ELR (cell line): ENCODE results near the gene EXOC3L1.

Experiments used
- DNase-seq: peaks from one replicate; pipeline ENCODE4 v3.0.0-alpha.2; 2015; ENCODE audit warnings: low read depth

EXOC3L1 gene

GRCh38 chr16:67198238-67198734 lies 8.3 kb upstream of the EXOC3L1 start:
- peak; percentile 46 for DNase-seq

GRCh38 chr16:67197704-67198103 lies 7.8 kb upstream of the EXOC3L1 start:
- DNase-seq = no peak

DNA sequence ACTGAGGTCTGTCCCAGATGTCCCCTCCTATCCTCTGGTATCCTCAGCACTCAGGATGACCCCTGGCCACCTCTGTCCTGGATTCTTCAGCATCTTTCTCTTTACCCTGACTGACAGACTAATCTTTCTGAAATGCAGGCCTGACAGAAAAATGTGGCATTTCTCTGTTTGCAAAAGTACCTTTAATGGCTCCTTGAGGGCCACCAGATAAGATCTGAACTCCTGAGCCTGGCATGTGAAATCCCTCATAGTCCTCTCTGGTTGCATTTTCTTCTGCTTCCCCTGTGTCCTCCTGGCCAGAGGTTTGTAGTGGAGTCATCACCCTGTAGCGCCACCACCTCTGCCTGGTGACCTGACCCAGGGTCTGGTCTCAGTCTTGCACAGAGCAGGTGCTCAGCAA lies 6.9 kb upstream of the EXOC3L1 start:
- DNase-seq = no peak

GRCh38 chr16:67195676-67196075 lies 5.7 kb upstream of the EXOC3L1 start:
- DNase-seq = no peak

DNA sequence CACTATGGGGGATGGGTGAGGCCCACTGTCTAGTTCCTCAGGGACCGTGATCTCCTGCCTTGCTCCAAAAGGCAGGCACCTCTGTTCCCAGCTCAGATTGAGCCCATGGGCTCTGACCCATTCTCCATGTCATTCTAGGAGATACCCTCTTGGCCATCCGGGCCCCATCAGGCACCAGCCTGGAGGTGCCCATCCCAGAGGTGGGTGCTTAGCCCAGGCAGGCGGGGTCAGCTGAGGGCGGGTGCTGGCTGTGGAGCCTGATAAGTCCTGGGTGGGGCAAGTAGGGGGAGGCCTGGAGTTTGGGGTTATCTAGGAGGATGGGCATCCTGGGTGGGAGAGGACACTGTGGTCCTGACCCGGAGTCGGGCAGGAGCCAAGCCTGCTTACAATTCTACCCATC lies 4.3 kb upstream of the EXOC3L1 start:
- no peak for DNase-seq

DNA sequence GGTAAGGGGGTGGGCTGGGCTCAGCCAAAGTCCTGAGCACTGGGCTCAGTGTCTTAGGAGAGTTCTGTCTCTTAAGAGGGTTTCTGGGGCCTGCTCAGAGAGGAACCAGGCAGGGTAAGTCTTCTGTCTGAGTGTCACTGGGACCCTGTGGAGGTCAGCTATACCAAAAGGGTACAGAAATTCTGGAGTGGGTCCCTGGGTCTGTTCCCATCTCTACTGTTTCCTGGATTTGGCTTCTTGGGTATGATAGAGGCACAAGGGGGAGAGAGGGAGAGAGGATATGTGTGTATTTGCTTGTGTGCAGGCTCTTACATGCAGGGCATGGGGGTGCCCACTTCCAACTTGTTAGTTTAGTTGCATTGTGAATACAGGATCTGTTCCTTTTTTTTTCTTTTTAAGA lies 3.6 kb upstream of the EXOC3L1 start:
- no peak for DNase-seq

DNA sequence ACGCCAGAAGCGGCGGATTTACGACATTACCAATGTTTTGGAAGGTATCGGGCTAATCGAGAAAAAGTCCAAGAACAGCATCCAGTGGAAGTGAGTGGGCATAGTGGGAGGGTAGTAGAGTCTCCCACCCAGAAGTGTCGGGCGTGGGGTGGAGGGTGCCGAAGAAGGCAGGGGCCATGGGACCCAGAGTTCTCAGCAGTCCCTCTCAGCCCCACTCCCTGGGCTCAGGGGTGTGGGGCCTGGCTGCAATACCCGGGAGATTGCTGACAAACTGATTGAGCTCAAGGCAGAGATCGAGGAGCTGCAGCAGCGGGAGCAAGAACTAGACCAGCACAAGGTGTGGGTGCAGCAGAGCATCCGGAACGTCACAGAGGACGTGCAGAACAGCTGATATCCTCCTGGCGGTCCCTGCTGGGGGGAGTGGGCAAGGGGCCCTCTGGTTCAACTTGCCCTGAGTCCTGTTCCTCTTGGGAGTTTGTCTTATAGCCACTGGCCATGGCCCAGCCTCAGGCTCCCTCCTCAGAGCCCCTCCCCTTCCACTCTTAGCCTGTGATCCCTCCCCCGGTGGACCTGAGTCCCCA lies 2.9 kb upstream of the EXOC3L1 start:
- DNase-seq = no peak

- DNase-seq = peak; percentile 96
These were observed 2.2 kb upstream of the EXOC3L1 start, which contains the start of gene E2F4 for GRCh38 chr16:67191995-67192681. E2F4 (plus strand) TSS chr16:67192155; CDS start chr16:67192228, 73 bp downstream.

DNA sequence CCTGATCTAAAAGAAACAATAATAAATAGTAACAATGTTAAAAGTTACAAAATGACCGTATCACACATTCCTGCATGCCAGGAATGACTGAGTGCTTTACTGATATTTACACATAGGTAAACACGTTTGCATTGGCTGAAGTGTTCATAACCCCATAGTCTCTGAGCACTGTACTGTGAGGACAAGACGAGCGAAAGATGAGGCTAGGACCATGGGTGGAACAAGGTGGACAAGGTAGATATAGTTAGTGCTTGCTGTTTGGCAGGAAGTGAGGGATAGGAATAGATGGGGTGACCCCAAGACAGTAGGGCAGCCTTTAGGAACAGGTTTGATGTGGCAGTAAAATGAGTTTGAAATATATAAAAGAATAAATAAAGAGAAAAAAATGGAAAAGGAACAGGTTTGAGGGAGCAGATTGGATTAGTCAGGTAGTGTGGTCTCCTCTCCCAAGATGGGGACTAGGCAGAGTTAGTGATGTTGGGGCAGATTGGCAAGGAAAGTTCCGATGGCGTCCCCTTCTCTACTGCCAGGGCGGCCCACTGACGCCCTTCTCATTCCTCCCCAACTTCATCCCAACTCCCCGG lies 1.6 kb upstream of the EXOC3L1 start:
- DNase-seq = no peak

DNA sequence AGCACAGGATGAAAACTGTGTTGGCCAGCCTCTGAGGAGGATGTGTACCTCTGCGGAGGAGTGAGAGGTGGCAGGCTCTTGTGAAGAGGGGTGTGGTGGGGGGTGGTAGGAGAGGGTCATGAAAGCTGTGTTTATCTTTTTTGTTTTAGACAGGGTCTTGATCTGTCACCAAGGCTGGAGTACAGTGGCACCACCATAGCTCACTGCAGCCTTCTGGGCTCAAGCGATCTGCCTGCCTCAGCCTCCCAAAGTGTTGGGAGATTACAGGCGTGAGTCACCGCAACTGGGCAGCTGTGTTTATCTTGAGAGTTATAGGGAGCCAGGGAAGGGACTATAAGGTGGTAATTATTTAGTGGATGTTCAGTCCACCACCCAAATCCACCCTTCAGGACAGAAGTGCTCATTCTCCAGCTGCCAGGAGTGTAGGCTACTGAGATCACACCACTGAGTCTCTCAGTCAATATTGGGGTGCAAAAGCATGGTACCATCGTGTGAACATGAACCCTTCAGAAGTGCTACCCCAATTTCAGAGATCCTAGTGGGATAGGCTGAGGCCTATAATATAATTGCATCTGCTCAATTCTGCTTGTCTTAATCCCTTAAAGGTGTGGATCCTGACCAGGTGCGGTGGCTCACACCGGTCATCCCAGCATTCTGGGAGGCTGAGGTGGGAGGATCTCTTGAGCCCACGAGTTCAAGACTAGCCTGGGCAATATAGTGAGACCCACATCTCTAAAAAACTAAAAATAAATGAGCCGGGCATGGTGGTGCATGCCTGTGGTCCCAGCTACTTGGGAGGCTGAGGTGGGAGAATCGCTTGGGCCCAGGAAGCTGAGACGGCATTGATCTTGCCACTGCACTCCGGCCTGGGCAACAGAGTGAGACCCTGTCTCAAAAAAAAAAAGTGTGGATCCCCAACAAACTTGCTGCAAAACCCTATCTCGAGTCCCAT lies 788 bp upstream of the EXOC3L1 start:
- peak; percentile 59 for DNase-seq

GRCh38 chr16:67188798-67189197 lies 1.1 kb downstream of the EXOC3L1 start:
- no peak for DNase-seq

DNA sequence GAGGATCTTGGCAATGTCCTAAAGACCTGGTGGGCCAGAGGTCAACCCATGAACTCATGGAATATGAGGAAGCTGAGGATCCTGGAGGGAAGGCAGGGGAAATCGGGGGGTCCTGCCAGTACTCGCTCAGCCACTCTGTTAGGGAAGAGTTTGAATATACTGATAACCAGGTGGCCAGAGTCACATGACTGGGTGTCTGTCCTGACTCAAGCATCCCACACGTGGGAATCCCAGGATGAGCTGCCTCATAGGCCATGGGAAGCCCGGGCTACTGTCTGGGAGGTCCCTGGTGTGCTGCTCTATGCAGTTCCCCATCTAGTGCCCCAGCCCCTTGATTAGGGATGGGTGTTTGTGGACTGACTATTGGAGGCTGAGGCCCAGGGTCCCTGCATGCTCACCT lies 1.6 kb downstream of the EXOC3L1 start:
- no peak for DNase-seq

- no peak for DNase-seq
These were observed 2.6 kb downstream of the EXOC3L1 start for GRCh38 chr16:67187175-67187890.

DNA sequence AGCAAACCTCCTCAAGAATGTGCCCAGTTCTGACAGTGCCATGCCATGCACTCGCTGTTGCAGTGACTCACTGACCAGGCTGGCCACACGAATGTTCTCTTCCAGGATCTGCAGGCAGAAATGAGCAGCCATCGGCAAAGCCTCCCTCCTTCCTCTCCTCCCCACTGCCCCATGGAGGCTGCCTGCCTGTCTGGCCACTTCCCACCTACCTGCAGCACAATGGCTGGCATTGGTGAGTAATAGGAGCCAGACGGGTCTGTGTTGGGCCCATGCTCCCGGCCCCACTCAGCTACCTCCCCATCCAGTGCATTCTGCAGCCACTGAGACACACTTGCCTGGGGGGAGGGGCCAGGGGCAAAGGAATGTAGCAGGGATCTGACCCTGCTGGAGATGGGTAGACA lies 3.4 kb downstream of the EXOC3L1 start:
- peak; percentile 64 for DNase-seq

GRCh38 chr16:67185651-67186134 lies 4.2 kb downstream of the EXOC3L1 start:
- DNase-seq = no peak

- peak; percentile 96 for DNase-seq
These were observed 4.8 kb downstream of the EXOC3L1 start for GRCh38 chr16:67184995-67185650.

DNA sequence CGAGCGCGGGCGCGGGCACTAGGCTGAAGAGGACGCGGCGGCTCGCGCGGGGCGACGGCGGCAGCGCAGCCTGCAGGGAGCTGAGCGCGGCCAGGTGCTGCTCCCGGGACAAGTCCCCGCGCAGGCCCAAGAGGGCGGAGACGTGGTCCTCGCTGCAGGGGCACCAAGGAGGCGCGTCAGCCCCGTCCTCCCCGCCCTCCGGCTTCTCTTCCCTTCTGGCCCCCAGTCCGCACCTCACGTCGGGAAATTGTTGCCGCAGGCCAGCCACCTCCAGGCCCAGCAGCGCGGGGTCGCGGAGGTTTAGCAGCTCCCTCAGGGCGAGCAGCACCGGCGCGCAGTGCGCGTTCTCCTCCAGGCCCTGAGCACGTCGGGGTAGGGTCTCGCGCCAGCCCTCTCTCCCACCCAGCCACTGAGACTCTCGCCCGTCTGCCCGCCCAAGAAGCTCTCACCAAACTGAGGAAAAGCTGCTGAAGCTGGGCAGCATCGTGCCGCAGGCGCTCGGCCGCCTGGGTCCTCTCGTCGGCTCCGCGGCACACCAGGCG lies 5.4 kb downstream of the EXOC3L1 start:
- DNase-seq = peak; percentile 30

DNA sequence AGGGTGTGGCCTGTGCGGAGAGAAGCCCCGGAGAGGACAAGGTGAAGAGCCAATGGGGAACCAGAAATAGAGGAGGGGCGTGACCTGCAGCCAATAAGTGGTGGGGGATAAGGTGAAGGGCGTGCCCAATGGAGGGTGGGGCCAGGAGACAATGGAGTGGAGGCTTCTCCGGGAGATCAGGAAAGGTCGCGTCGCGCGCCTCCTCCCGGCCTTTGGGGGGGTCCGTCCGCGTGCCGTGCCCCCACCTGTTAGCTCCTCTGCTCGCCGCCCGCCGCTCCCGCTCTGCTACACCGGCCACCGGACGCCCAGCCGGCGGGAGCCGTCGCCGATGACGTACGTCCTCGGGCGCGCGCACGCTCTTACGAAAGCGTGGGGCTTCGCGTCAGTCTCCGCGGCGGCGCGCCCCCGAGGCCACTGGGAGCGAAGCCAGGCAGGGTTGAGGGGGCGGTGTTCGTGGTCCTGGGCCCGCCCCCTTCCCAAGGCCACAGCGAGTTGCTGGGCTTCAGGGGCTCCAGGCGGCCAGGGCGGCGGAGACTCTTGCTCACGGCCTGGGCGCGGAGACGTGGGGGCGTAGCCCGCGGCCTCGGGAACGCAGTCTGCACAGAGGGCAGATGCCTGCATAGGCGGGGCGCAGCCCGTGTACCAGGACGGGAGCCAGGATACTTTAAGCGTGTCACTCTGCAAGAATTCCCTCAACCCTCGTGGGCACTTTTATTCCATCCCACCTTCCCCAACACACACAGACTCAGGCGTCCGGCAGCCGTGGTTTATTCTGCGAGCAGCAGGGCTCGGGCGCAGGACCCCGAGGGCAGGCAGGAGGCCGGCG lies 6.1 kb downstream of the EXOC3L1 start, which contains the start of gene MATCAP1:
MATCAP1 (minus strand) TSS at position 337 of the 826 bp plus-strand sequence. CDS start 3,353 bp downstream, outside the sequence.
- DNase-seq = peak; percentile 99

- no peak for DNase-seq
These were observed 6.7 kb downstream of the EXOC3L1 start for GRCh38 chr16:67183284-67183626.

DNA sequence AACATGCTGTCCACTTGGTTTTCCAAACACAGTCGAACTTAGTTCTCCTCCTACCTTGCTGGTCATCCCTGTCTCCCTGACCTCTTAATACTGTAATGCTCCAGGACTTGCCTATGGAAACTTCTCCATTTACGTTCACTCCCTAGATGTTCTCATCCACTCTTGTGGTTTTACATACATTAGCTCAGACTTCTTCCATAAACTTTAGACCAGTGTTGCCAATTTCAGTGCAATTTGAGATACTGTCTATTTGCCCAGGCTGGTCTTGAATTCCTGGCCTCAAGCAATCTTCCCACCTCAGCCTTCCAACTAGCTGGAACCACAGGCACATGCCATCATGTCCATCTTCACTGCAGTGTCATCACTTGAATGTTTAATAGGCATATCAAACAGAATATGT lies 7.6 kb downstream of the EXOC3L1 start:
- no peak for DNase-seq
